SK-N-MC (cell line): Measurements from ENCODE around the gene PAK5.

Experiments
- EZH2 ChIP-seq: fragments of 200-600 bp; sonication (generic); IDR thresholded peaks from one replicate; pipeline ENCODE4 v1.6.1; 2017; ENCODE audit warnings: antibody characterized with exemption
- FOXP2 ChIP-seq: optimal IDR thresholded peaks from 2 replicates; pipeline ENCODE3; 2011; ENCODE audit warnings: mild to moderate bottlenecking, moderate library complexity; ENCODE audit not compliant: insufficient read depth; ENCODE audit errors: extremely low read length, control extremely low read depth
- POLR2AphosphoS5 ChIP-seq: IDR thresholded peaks from 2 replicates; pipeline ENCODE4 v1.6.1; 2012; ENCODE audit warnings: mild to moderate bottlenecking, low read depth, low read length, borderline replicate concordance

DNA sequence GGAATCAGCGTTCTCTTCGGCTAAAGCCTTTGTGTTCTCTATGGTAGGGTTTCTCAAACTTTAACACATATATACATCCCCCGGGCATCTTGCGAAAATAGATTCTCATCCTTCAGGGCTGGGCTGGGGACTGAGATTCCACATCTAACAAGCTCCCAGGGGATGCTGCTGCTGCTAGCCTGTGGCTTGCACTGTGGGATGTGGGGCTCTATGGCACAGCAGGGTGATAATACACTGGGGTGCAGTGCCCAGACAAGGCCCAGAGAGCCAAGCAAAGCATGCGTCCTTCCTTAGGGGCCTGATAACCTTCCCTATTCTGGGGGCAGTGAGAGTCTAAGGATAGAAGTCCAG lies 222.4 kb downstream of the PAK5 start:
- no peak for TF ChIP-seq POLR2AphosphoS5
- TF ChIP-seq FOXP2 = no peak
- no peak for TF ChIP-seq EZH2
